Loucy (cell line): ENCODE measurements around the gene USF2.

Experiments used
- CTCF ChIP-seq: fragments of 200-600 bp; sonication (generic); conservative IDR thresholded peaks from 2 replicates; pipeline ENCODE4 v1.5.1; 2014; ENCODE audit warnings: mild to moderate bottlenecking, antibody characterized with exemption, low read length
- EZH2phosphoT487 ChIP-seq: fragments of 200-600 bp; IDR thresholded peaks from 2 replicates; pipeline ENCODE4 v1.6.1; 2018; ENCODE audit warnings: antibody characterized with exemption, mild to moderate bottlenecking, moderate library complexity, borderline replicate concordance

GRCh38 chr19:35314031-35314430 lies 45.3 kb downstream of the USF2 start:
- TF ChIP-seq CTCF (no peak), EZH2phosphoT487 (no peak)
